Endometrial microvascular endothelial cells (primary cell): ENCODE data around the gene CTNNA2. TPM values are rescaled to one million over a fixed set of nuclear protein-coding genes. Genes with fewer than 3 reads are reported as not detected.

Source experiments
- in situ Hi-C: cut with HindIII; loops from 2 replicates; pipeline ENCODE4 v1.10.0; 2017; ENCODE audit warnings: low sequenced_read_pairs, low pct_unique_long_range_greater_than_20kb; ENCODE audit errors: inconsistent ontology term
- total RNA-seq: library from RNA; depleted of rRNA; stranded (reverse); fragments of >200 nt; gene quantifications from one replicate; pipeline ENCODE4 v1.2.3, GENCODE V29; 2015; ENCODE audit errors: inconsistent ontology term

The CTNNA2 gene
- total RNA-seq, 1 donor from 2014 or later: not detected

DNA sequence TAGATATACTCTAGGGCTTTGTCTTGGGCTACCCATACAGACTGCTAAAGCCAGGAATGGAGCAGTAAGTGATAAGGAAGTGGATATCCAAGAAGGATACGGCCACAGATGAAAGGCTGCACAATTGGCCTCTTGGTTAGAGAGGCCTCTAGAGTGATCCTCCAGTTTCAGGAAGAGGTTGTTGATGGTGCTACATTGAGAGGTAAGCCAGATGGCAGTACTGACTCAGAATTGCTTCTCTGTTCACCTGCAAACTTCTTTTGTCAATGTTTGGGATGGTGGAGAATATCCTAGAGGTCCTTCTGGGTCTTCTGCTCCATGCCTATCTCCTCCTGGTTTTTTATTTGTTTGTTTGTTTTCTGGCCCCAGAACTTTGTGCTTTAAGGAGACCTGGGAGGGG, 1018.5 kb downstream of the CTNNA2 start:
- in situ Hi-C loops: no loop called here

DNA sequence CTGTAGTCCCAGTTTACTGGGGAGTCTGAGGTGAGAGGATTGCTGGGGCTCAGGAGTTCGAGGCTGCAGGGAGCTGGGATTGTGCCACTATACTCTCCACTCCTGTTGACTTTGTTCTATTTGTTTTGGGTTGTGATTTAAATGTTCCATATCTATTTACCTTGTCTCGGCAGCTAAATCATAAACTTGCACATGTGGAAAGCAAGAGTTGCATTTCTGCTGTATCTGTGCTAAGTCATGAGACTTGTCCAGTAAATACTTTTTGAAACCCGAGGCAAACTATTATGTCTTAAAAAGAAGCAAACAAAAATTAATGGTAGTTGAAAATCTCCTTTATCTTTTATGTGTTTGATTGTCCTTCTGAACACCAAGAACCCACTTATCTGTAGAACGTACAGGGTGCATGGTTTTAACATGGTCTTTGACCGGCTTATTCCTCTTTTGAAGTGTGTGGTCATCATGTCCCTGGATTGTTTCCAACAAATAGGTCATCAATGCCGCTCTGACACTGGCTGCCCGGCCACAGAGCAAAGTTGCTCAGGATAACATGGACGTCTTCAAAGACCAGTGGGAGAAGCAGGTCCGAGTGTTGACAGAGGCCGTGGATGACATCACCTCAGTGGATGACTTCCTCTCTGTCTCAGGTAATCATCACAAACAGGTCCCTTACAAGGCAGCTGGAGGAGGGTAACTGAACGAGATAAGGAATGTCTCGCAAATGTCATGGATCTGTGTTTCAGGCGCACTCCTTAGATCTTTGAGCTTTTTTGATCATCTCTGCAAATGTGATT, 1032.8 kb downstream of the CTNNA2 start:
- in situ Hi-C loops: no loop called here

DNA sequence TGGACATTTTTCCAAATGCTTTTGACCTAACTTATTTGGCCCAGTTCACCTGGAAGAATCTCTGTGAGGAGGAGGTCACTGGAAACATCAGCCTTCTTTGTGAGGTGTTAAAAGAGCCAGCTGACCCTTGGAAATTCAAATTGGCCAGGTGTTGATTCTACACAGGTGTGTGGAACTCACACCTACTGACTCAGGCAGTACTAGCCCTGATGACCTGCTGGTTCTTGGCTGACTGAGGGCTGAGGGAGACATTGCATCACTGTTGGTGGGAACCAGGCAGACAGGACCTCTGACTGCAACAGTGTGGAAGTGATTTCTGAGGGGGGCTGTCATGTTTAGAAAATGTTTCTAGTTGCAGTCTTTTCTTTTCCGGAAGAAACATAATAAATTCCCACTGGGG, 1033.9 kb downstream of the CTNNA2 start:
- in situ Hi-C loops: no loop called here

DNA sequence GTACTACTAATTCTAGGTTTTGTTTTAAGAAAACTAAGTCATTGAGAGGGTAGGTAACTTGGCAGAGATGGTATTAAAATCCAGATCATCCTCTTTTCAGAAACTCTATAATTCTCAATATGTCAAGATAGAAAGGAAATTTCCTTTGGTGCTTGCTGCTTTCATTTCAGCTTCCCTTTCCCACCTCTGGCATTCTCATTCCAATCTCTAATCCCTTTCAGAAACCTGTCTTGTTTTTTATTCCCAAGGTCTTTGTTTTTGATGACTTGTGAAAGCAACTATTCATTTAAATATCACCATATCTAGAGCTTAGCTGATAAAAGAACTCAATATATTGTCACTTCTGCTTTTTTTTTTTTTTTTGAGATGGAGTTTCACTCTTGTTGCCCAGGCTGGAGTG, 1034.5 kb downstream of the CTNNA2 start:
- in situ Hi-C loops: no loop called here

DNA sequence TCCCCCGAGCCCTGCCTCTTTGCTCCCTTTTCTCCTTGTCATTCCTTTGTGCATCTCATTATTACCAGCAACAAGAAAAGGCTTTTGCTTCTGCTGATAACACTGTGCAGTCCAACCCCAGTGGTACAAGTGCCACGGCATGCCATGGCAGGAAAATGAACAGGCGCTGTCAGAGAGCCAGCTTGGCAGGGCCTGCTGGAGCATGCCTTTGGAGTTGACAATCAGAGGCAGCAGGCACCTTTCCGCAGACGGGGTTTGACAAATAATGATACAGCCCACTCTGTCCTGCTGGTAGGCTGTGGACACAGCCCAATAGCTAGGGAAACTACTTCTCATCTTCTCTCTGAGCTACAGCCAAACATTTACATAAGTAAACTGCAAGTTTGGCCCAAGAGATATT, 1035.6 kb downstream of the CTNNA2 start:
- in situ Hi-C loops: no loop called here

DNA sequence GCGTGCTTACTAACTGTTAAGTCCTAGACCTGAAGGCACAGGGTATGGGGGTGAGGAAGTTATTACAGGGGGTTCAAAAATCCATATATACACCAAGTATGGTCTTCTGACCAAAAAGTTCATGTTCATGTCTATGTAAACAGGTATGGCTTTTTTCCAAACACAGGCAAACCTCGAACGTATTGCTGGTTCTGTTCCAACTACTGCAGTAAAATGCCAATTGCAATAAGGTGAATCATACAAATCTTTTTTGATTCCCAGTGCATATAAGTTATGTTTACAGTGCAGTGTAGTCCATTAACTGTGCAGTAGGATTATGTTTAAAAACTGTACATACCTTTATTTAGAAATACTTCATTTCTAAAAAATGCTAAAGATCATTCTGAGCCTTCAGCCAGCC, 1037.0 kb downstream of the CTNNA2 start:
- in situ Hi-C loops: no loop called here

DNA sequence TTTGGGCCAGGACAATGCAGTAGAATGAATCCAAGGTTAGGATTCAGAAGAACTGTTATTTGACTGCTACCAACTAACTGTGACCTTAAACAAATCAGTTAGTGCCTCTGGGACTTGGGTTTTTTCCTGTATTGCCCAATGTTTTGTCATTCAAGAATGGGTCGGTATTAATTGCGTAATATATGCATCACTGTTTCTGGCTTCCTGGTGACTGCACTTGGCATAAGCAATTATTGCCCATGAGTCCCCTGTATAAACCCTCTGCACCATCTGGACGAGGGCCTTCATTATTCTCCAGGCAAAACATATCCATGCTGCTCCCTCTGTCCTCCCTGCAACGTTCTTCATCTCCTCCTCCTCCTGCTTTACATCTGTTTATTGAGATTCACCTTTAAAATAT, 1047.5 kb downstream of the CTNNA2 start:
- in situ Hi-C loops: no loop called here

DNA sequence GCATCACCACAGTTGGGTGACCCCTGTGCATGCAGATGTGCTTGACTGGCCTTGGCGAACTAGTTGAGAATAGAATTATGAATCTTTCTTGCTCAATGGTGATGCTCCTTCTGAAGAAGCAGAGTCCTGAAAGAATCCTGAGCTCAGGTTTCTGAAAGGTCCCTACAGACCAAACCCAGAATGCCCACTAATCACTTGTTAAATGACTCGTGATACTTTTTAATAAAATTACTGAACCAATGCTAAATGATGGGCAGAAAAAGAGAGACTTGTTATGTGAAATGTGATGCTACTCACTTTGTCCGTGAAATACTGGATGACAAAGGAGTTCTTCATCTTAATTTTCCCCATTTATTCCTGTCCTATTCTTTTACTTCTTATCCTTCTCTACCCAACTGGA, 1055.2 kb downstream of the CTNNA2 start:
- in situ Hi-C loops: no loop called here

DNA sequence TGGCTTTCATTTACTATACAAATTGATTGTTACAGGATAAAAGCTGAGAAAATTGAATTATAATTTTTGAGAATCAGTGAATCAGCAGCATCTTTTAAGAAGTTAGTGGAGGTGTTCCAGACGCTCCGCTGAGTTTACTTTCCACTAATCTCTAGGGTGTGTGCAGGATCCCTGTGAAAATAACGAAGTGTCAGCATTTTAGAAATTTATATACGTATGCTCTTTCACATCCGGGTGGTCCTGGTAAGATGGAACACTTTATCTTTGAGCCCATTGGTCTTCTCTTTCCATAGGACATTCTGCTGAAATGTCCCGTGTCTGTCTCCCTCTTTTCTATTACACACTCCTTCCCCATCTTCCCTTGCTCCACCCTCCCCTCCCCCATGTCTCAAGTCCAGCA, 1060.3 kb downstream of the CTNNA2 start:
- in situ Hi-C loops: no loop called here

DNA sequence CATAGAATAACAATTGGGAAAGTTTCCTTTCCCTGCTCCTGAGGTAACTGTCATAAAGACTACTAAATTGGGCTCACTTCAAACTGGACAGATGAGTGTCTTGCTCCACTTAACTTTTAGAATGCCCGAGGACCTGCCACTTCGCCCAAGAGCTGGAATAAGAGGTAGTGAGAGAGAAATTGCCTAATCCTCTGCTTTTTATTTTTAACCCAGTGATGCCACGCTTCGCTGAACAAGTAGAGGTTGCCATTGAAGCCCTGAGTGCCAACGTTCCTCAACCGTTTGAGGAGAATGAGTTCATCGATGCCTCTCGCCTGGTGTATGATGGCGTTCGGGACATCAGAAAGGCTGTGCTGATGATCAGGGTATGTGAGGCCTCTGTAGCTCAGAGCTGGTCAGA, 1061.1 kb downstream of the CTNNA2 start:
- in situ Hi-C loops: no loop called here

DNA sequence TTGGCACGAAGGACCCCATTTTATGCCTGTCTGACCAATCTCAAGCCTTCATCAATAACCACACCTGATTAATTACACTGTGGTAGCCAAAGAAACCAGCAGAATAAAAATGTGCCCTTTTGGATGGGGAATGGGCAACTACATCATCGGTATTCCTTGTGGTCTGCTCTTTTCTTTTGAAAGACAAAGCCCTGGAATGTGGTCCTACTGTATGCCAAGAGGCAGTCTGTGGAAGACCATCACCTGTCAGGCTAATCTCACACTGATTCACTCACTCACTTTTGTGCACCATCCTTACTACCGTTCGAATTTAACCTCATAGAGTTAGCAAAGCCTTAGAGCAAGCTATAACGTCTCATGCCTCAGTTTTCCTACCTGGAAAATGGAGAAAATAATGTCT, 1066.9 kb downstream of the CTNNA2 start:
- in situ Hi-C loops: no loop called here

DNA sequence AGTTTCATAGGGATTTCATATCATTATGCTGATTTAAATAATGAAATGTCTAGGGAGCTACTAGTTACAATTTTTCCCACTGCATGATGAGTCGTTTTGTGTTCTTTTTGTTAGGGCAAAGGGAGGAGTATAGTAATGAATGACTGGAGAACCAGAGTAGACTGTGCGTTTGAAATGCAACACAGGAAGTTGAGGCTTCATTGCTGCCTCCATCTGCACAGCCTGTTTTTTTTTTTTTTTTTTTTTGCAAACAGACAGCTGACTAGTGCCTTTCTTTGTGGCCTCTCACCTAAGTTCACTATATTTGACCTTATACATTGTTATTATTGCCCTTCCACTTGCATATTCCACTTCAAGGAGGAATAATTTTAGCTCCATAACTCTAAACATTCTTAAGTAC, 1078.4 kb downstream of the CTNNA2 start:
- in situ Hi-C loops: no loop called here

DNA sequence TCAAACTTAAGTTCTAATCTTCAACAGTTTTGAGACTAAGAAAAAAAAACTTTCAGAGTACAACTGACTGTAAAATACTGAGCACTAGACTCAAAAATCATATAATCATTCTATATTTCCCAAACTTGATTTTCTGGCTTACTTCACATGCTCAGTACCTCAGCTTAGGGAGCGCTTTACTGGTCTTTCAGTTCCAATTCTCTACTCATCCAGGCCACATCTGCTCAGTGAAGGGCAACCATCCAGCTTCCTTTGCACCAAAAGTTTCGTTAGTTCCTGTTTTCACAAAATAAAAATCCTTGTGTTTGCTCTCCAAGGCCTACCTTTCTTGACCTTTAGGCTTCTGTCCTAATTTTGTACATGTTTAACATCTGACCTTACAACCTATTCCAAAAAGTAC, 1079.3 kb downstream of the CTNNA2 start:
- in situ Hi-C loops: no loop called here

DNA sequence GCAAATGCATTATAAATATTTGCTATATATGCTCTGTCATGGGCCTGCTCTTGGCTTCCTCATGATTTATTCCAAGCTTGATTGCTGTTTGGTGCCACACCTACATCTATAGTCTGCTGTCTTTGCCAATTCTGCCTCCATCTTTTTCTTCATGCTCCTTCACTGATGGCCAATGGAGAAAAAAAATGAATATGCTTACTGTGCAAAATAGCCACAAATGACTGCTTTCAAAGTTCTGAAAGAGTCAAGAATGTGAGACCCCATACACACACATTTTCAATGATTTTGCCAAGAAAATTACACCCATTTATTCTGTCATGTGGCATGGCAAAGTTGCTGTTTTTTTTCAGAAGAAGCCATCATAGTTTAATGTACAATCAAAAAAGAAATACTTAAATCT, 1097.3 kb downstream of the CTNNA2 start:
- in situ Hi-C loops: no loop called here

DNA sequence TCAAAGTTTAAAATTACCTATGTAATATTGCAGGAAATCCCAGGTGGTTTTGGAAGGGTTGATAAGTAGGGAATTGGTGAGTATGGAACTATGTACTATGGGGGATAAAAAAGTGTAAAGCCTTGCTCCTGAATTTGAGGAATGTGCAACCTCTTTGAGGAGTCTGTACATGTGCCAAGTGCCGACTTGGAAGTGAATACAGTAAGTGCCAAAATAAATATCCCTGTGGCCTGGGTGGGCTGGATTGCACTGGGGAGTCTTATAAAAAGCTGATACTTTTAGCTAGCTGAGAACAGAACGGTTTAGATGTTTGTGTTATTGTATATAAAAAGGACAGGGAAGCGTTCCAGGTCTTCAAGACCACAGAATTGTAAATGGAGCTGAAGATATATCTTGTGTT, 1108.8 kb downstream of the CTNNA2 start:
- in situ Hi-C loops: no loop called here

DNA sequence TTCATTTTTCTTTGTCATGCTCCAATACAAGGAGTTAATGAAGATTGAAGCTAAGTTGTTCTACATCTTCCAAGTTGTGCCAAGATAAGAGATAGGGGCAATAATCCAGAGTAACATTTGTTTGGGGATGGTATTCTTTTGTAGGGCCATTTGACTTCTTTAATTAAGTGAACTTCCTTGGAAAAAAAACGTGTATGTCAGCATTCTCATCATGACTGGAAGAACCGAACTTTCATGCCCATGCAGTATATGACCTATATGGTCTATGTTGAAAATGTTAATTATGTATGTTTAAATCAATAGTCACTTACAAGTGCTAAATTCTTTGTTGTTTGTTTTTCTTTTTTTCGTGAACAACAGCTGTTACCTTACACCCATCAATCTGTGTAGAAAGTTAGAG, 1111.2 kb downstream of the CTNNA2 start:
- in situ Hi-C loops: no loop called here

DNA sequence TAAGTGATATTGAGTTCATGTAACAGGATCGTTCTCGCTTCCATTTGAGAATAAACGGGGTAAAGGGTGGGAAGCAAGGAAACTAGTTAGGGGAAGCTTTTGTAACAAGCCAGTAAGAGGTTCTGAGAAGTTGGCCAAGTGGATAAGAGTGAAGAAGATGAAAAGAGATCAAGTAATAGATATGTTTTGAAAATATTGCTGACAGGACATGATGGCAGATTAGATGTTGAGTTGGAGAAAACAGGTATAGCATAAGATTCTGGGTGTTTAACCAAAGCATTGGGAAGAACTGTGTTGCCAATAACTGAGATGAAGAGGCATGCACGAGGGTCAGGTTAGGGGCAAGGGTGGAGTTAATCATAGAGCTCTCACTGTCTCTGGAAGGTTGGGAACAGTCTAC, 1121.7 kb downstream of the CTNNA2 start:
- in situ Hi-C loops: no loop called here

DNA sequence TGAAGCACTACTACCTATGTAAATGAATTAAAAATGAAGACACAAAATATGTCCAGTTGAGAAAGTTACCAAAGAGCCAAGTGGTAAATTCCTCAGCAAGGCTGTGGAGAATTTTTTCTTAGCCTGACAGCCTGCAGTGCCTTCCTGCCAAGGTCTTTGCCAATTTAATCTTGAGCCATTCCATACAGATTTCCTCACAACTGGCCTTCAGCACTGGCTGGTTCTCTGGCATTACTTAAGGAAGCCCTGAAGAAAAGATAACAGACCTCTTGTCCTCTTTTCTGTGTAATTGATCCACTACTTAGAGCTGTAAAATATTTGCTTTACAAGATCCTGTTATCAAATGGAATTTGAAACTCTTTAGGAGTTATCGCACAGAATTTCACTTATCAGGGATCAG, 1125.9 kb downstream of the CTNNA2 start:
- in situ Hi-C loops: no loop called here

DNA sequence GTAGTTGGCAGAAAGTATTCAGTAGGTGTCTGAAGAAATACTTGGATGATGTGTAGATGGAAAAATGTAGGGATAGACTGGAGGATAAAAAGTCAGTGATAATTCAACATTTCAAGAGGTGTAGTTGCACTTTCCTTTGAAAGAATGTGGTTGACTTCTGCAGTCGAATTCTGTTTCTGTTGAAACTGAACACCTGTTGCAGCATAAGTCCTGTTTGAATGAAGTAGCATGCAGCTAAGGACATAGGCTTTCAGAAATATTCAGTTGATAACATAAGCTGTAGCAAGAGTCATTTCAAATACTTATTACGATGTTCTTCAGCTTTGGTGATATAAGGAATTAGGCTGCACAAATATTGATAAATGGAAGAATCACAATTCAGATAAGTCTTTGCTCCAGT, 1129.6 kb downstream of the CTNNA2 start:
- in situ Hi-C loops: no loop called here

DNA sequence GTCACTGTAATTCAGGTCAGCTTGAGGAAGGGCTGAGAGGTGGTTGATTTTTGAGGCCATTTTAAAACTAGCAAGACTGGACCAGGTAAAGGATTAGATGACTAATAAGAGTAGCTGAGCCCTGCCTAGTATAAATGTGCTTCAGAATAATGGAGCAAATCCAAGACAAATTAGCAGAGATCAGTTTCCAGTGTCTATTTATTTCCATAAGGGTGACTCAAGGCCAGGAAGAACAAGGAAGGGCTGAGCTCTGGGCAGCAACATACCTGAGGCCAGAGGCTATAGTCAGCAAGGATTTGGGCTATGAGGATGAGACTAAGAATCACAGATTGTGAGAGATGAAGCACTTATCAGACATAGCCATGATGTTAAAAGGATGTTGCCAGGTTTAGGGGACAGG, 1130.7 kb downstream of the CTNNA2 start:
- in situ Hi-C loops: no loop called here

DNA sequence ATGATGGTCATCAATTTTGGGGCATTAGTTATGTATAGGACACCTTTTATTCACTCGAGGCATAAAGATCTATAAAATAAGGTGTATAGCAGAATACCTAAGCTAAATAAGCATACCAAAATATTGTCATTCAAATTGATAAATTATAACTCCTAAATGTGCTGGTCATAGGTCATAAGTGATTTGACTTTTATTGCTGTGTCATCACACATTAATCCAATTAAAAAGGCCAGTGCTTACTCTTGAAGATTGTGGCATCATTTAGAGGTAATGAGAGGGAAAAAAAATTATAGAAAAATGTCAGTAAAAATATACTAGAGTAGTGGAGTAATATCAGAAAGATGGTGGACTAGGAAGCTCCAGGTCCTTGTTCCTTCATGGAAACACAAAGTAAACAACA, 1138.6 kb downstream of the CTNNA2 start:
- in situ Hi-C loops: no loop called here
